RPMI7951 (cell line): ENCODE measurements around the gene TUT7. TPM values are rescaled to one million over a fixed set of nuclear protein-coding genes. Genes with fewer than 3 reads are reported as not detected.
"Not testable (repeated sequence)": the region's sequence is repeated elsewhere in the genome, so short reads cannot be mapped to it uniquely, and the experiment has no call there.

Source experiments
- DNase-seq: peaks from one replicate; pipeline ENCODE4 v3.0.0-alpha.2; 2012; ENCODE audit warnings: low read depth
- total RNA-seq: library from RNA; depleted of rRNA; stranded (reverse); fragments of >200 nt; shearing (Covaris generic); gene quantifications from 2 replicates; pipeline ENCODE4 v1.2.3, GENCODE V29; 2014

TUT7 gene
- total RNA-seq, 1 experiment from 2014 or later = 21.6 TPM

DNA sequence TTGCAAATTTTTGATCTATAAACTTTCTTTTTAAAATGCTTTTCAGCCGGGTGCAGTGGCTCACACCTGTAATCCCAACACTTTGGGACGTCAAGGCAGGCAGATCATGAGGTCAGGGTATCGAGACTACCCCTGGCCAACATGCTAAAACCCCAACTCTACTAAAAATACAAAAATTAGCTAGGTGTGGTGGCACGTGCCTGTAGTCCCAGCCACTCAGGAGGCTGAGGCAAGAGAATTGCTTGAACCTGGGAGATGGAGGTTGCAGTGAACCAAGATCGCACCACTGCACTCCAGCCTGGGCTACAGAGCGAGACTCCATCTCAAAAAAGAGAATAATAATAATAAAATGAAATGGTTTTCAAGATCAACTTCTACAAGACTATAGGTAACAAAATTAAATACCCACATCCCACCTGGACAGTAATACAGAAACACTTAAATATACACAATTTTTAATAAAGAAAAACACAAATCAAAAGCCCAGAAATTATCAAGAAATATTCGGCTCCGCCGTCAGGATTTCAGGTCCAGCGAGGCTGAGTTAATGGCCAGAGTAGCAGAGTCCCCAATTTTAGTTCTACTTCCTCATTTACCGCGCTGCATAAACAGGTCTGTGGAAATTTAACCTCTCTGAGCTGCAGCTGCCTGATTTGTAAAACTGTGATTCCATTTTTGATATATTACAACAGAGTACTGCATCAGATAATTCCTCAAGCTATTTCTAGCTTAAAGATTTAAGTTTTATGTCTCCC is 4.0 kb downstream of the TUT7 start:
- DNase-seq = no peak

- DNase-seq = no peak
These were observed 4.9 kb downstream of the TUT7 start for GRCh38 chr9:86349271-86349670.

- no peak for DNase-seq
These were observed 6.2 kb downstream of the TUT7 start for GRCh38 chr9:86347991-86348390.

- no peak for DNase-seq
These were observed 9.4 kb downstream of the TUT7 start for GRCh38 chr9:86344818-86345217.

DNA sequence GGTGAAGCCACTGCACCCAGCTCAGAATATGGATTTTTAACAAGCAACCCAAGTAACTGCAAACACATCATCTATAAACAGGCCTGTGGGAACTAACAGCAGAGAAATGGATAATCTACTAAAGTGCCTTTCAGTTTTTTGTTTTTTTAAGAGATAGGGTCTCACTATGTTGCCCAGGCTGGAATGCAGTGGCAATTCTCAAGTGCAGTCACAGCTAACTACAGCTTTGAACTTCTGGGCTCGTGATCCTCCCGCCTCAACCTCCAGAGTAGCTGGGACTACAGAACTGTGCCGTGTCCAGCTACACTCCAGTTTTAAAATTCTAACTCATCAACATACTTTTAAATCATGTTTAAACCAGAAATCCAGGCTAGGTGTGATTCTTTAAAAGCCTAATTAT is 11.9 kb downstream of the TUT7 start:
- DNase-seq = no peak

- DNase-seq = no peak
These were observed 13.2 kb downstream of the TUT7 start for GRCh38 chr9:86341007-86341491.

- DNase-seq = no peak
These were observed 13.7 kb downstream of the TUT7 start for GRCh38 chr9:86340356-86341006.

DNA sequence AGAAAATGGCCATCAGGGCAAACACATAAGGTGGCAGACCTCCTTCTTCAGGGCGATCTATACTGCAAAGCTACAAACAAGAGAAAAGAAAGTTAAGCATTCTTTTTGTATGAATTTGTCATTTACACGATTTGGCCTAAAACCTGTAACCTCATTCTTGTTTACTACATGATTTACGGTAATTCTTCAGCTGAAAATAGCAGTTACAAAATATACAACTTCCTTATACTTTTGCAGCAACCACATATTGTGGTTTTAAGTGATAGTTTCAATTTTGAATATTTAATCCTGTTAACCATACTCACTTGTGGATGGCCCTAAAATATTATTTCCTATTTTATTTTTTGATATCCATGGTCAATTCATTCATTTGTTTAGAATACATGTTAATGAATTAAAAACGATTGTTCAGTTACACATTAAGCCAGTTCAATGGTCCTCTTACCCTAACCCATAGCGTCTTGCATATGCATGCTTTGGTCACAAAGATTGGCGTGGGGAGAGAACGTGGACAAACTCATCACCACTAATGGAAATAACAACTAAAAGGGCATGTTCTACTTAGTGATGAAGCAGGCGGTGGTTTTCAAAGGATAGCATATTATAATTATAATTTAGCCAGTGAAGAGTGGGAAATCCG is 16.6 kb downstream of the TUT7 start:
- no peak for DNase-seq

DNA sequence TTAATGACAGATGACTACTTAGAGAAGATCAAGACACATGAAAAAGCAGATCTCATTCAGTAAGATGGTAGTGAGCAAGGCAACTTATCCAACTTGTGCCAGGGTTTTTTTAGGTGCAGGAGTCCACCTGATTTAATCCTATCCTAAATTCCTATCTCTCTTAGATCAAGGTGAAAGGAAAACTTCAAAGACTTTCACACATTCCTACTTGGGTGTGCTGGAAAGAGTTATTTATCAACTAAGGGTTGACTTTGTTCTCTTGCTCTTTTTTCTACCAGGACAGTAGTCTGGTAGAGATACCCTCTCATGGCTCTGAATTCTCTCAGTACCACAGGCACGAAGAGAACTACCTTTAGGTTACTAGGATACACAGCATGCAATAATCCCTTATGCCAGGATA is 18.2 kb downstream of the TUT7 start:
- no peak for DNase-seq

DNA sequence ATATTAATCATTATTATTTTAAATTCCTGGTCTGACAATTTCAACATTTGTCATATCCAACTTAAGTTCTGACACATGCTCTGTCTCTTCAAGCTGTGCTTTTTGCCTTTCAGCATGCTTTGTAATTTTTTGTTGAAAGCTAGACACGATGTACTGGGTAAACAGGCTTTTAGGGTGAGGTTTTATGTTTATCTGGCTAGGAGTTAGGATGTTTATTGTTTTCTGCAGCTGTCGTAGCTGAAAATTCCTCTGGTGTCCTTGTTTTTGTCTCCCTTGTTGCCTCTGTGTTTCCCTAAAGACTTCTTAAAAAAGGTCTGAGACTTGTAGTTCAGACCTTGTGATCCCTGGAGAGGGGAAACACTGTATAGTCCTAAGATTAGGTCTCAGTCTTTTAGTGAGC is 20.6 kb downstream of the TUT7 start:
- no peak for DNase-seq

- DNase-seq = no peak
These were observed 24.0 kb downstream of the TUT7 start for GRCh38 chr9:86330186-86330585.

- no peak for DNase-seq
These were observed 24.6 kb downstream of the TUT7 start for GRCh38 chr9:86329649-86330048.

- no peak for DNase-seq
These were observed 26.1 kb downstream of the TUT7 start for GRCh38 chr9:86328156-86328555.

DNA sequence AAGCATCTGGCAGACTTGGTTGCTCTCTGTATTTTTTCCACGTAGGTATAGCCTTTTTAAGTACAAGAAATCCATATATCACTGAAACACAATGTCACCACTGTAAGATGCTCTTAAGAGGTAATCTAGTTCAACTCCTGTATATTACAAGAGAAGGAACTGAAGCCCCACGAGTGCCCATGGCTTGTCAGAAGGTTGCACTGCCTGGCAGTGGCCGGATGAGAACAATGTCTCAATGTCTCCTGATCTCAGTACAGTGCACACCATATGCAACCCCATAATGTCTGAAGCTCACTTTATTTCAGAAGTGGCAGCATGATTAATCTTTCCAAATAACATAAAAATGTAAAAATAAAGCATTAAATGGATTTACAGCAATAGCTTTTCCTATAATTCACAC is 27.7 kb downstream of the TUT7 start:
- no peak for DNase-seq

DNA sequence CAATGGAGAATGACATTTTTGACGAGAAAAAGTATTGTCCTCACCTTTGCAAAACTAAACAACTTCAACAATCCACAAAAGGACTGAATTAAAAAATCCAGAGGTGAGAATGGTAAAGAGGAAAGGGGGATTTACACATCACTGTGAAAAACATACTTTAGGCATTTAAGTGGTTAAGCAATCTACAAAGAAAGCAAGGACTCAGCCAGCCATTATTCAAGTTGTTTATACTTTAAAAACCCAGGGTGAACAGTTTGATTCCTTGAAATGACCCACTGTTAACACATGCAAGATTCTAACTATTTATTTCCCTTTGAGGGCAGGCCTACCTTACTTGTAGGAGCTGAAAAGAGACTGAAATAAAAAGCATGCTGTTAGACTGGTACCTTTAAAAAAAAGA is 29.3 kb downstream of the TUT7 start:
- DNase-seq = no peak

DNA sequence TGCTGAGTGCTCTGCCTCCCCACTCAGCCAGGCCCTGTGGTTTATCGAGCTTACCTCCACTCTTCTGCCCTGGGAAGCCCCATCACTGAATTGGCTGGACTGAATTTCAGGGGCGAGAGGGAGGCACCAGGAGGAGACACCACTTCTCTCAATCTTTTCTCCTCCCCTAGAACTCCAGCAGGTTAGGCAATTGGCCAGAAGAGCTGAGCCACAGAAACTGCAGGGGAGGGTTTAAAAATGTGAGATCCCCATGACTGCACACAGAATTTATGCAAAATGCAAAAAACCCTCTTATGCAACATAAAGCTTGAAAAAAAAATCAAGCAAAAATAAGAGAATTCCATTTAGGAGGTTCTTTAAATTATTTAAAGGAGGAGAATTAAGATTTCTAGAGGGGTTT is 29.9 kb downstream of the TUT7 start:
- DNase-seq = no peak

GRCh38 chr9:86322973-86323644 is 31.1 kb downstream of the TUT7 start:
- DNase-seq = peak; percentile 85

GRCh38 chr9:86321373-86321772 is 32.8 kb downstream of the TUT7 start:
- DNase-seq = peak; percentile 68

DNA sequence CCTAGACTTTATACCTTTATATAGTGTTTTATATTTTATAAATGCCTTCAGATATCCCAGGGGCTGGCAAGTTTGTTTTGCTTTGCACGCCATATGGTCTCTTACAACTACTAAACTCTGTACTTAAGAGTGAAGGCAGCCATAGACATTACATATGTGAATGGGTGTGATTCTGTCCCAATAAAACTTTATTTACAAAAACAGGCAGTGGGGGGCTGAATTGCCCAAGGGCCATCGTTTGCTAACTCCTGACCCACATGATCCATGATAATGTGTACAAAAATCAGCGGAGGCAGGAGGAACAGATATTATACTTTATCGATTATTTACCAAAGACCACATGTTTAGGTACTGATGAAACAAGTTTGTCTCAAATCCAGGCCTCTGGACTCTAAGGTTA is 36.0 kb downstream of the TUT7 start:
- DNase-seq = no peak

DNA sequence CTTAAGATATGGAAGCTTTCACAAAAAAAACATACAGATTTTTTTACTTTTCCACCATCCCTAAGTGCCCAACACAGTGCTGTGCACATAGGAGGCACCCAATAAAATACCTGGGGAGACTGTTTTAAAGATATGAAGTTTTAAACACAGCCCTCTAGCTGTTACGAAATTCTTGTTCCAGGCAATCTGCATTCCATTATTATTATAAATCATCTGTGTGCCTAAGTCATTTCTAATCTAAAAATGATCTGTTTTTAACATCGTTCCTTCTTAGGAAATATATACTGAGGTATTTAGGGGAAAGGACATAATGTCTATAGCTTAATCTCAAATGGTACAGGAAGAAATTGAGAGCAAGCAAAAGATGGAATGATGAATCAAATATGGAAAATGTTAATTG is 39.1 kb downstream of the TUT7 start:
- DNase-seq = no peak

GRCh38 chr9:86312959-86313358 is 41.3 kb downstream of the TUT7 start:
- DNase-seq = not testable (repeated sequence)

- no peak for DNase-seq
These were observed 45.5 kb downstream of the TUT7 start for GRCh38 chr9:86308687-86309086.
